NCI-H446 (cell line): Measurements from ENCODE around the gene PAOX.
"Not testable (repeated sequence)": the region's sequence is repeated elsewhere in the genome, so short reads cannot be mapped to it uniquely, and the experiment has no call there.

Experiments used
- DNase-seq, 2 experiments: peaks; one replicate each; lab custom pipeline; 2025; lab: John Stamatoyannopoulos, UW

The PAOX gene

DNA sequence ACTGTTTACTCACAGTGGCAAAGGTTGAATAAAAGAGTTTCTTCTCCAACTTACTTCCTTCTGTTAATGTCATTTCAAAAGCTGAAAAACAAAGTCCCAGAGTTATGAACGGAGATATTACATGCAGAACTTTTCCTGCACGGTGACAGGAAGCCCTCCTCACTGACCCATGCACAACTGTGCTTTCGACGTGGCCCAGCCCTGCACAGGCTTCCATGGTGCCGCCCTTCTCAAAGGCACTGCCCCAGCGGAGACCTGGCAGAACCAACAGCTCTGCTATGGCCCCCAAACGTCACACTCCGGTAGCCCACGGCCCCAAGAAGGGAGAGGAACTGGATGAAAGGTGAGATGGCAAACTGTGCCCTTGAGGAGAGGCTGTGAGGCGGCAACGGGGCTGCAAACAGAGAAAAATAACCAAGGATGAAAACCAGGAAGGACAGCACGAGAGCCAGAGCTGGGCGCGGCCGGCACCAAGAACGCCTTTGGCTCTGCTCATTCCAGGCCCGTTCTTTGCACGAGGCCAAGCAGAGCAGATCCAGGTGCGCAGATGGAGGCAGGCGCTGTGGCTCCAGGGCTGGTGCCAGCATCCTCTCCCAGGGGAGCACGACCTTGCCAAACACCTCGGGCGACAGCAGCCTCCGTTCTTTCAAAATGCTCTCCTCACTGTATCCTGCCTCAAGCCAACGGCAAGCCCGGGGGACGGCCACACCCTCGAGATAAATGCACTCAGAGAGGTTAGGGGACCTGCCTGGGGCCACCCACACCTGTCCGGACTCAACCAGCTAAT lies 14.2 kb upstream of the PAOX start:
- DNase-seq = peak in 1 of 2 experiments; percentile 7

DNA sequence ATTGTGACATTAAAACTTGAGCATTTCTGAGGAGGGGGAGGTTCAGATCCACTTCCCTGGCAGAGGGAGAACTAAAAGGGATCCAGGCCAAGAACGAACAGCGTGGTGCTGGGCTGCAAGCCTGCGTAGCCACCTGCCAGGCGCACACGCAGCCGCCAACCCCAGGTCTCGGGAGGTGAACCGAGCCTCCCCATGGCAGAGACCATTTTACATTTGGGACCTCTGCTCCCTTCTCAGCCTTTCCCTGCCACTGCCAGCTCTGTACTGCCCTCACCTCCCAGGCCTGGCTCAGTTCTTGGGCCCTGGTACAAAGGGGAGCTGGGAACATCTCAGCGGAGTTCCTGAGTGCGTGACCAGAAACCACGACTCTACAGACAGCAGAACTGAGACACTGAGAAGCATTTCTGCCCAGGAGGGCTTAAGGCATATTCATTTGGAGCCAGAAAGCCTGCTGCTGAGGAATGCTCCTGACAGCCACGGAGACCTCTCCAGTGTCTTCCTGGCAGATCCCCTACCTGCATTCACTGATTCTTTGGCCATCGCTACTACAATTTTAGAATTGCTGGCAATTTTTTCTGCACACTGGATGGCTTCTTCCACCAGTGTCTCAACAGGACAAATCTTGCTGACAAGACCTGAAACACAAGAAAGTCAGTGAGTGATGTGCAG lies 13.5 kb upstream of the PAOX start:
- DNase-seq = peak in 1 of 2 experiments; percentile 20

DNA sequence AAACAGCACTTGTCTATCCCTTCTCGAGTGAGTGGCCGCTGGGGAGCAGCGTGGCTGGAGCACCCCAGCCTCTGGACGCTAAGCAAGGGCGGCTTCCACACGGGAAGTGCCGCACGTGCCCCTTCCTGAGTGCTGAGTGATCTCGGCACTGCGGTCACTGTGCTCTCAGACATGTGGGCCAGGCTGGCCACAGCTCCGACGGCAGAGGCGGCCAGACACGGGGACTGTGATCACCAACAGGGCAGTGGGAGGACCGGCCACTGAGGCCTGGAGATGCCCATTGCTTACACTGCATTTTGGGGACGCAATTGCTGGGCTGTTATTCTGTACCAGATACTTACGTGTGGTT lies 13.0 kb upstream of the PAOX start:
- no peak for DNase-seq

DNA sequence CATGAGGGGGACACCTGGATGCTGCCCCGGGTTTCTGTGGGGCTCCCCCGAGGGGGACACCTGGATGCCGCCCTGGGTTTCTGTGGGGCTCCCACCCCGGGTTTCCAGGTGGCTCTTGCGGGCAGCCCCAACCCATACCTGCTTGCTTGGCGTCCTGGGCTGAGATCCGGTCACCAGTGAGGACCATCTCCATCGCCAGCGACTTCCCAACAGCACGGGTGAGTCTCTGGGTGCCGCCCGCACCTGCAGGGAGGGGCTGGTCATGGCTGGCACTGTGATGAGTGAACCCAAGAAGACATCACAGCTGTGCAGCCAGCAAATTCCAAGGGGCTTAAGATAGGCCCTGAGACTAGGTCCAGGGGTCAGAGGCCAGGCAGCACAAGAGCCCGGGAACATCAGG lies 12.3 kb upstream of the PAOX start:
- no peak for DNase-seq

DNA sequence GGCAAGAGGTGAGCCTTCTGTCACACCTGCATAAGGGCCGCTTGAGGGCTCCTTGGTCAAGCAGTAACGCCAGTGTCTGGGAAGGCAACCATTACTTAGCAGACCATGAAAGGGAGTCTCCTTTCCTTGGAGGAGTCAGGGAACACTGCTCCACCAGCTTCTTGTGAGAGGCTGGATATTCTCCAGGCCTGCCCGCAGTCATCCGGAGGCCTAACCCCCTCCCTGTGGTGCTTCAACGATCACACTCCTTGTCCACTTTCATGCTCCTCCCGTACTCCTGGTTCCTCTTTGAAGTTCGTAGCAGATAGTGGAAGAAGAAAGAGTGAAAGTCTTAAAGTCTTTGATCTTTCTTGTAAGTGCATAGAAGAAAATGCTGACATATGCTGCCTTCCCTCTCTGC lies 11.6 kb upstream of the PAOX start:
- not testable (repeated sequence) for DNase-seq

DNA sequence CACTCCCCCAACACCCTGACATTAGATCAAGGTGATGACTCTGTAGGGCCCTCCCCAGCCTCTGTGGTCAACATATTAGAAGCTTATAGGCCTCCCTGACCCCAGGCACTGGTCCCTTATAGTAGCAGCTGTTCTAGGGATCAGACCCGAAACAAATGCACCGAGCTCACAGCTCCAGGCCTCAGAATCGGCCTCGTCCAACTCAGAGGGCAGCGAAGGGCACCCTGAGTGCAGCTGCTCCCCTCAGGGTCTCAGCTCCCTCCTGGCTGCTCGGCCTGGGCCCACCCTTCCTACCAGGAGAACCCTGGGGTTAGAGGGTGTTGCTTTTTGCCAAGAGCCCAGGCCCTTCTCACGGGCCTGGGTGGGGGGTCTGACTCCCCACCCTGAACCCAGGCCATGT lies 10.9 kb upstream of the PAOX start:
- DNase-seq = no peak

DNA sequence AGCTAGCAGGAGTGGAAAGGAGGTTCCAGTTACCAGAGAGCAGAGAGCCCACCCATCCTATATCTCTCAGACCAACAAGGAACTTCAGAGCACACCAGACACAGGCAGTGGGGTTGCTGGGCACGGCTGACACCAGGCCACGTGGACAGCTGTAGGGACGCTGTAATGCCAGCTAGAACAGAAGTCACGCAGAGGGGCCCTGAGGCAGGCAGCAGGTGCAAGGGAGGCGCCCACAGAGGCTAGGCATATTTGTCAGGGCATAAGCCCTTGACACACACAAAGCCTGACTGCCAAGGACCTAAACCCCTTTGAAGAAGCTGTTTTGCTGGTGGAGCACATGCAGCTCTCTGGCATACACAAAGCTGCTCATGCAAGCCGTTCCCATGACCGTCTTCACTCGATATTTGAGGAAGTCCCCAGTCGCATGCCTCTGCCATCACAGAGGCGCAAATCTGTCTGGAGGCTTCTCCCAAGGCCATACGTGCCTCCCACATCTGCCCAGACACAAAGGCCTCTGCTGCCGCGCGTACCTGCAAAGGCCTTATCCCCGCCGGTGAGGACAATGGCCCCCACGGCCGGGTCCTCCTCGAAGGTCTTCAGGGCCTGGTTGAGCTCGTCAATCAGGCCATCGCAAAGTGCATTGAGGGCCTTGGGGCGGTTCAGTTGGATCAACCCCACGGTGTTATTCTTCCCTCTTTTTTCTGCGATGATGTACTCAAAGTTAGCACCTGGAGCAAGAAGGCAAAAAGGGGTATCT lies 8.9 kb upstream of the PAOX start:
- no peak for DNase-seq

DNA sequence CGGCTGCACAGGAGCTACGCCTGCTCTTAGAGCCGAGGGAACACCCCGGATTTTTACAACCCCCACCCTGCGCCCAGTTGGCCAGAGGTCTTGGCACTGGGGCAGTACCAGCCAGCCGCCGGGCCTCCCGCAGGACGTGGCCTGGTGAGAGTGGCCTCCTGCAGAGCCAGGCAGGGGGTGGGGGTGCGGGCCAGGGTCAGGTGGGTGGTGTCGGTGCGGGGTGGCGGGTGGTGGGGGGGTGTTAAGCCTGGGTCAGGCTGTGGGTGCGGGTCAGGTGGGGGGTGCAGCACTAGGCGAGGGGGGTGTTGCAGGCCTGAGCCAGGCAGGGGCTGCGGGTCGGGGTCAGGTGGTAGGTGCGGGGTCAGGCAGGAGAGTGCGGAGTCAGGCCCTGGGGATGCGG lies 6.6 kb upstream of the PAOX start:
- DNase-seq = no peak

DNA sequence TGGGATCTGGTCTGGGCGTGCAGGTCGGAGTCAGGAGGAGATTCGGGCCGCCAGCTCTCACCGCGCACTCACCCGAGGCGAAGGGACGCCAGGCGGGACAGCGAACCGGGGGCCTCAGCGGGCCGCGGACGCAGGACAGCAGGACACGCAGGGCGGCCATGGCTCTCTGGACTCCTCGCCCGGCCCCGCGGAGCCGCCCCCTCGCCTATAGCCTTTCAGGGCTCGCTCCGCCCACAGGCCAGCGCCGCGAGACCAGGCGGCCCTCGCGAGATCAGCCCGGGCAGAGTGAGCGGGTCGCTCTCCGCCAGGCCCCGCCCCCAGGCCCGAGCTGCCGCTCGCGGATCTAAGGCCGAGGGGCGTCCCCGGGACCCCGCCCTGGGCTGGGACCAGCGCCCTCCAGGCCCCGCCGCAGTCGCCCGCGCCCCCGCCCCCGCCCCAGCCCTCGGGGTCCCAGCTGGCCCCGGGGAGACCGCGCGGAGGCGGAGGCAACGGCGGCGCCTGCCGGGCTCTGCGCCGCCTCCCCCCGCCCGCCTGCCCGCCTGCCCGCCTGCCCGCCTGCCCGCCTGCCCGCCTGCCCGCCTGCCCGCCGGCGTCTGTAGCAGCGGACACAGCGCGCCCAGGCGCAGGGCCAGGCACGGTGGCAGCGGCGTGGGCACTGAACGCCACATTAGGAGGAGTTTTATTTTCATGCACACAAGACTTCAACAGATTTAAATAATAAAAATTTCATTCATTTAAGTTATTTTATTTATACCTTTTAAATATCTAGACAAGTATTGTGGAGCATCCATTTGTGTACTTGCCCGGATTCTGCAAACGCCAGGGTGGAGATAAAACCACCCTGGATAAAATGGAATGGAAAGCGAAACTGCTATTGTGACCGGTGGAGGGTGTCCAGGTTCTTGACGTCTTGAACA lies 5.6 kb upstream of the PAOX start, which contains the start of gene ECHS1:
Gene ECHS1 (minus strand): TSS at position 181 of the 917 bp plus-strand sequence. CDS start 21 bp downstream, at position 160.
- peak; percentile 44 to 86 for DNase-seq

DNA sequence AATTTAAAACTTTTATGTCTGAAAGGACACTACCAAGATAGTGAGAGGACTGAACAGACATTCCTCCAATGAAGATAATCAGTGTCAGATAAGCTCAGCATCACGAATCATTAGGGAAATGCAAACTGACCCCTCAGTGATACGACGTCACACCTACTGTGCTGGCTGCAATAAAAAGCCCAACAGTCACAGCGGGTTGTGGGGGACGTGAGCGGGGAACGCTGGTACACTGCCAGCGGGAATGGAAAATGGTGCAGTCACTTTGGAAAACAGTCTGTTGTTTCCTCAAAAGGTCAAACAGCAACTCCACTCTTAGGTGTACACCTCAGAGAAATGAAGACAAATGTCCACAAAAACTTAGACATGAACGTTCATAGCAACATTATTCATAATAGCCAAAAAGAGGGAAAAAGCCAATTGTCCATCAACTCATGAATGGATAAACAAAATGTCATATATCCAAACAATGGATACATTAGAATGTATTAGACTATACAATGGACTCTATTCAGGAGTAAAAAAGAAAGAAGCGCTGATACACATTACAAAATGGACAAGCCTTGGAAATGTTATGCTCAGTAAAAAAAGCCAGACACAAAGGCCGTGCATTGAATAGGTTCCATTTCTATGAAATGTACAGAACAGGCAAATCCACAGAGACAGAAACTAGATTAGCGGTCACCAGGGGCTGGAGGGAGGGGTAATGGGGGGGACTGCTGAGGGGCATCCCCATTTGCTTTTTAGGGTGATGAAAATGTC lies 3.5 kb upstream of the PAOX start:
- no peak for DNase-seq

DNA sequence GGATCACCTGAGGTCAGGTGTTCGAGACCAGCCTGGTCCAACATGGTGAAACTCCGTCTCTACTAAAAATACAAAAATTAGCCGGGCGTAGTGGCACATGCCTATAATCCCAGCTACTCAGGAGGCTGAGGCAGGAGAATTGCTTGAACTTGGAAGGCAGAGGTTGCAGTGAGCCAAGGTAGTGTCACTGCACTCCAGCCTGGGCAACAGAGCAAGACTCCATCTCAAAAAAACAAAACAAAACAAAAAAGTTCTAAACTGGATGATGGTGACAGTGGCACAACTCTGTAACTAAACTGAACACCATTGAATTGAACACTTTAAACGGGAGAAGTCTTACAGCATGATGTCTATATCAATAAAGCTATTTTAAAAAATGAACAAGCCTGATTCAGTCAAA lies 2.9 kb upstream of the PAOX start:
- not testable (repeated sequence) for DNase-seq

DNA sequence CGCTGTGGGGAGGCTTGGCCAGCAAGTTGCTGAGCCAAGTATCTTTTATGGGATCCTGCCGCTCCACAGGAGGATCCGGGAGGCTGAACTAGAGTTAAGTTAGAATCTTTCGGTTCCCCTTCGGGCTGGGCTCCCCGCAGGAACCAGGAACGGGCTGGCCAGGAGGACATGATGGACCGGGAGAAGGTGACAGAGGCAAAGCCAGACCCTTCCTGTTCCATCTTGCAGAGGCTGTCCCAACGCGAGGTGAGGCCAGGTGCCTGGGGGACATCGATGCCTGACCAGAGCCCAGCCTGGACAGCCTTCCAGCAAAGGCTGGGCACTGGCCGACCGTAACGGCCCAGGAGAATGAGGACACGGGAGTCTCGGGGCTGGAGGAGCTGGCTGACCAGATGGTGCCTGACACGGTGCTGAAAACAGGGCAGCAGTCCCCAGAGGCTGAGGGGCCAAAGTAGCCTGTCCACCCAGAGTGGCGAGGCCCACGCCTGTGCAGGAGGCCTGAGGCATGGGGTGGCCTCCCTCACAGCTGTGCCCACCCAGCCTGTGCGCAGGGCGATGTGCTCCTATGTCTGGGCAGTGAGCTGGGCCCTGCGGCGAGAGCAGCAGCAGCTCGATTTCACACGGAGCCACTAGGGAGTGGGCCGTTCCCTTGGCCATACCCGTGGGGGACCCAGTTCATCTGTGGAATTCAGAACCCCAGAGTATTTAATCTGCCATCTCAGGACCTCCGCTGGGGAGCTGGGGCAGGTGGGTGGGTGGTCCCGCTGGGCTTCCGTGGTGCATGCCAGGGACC lies 1.8 kb upstream of the PAOX start:
- DNase-seq = no peak

DNA sequence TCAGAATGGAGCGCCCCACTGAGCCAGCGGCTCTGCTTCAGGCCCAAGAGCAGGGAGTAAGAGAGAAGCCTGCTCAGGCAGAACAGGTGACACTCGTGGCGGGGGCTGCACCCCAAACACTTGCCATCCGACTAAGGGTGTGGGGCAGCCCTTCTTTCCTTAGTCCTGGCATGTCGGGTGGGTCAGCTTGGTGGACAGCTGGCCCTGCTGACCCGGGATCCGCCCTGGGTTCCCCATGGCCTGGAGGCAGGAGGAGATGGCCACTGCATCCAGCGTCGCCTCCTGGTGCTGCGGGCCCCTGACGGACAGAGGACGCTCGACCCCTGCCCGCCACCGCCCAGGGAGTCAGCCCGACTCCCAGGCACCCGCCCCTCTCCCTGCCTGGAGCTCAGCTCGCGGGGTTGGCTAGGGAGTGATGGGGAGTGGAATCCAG lies 1.2 kb upstream of the PAOX start:
- DNase-seq = no peak

DNA sequence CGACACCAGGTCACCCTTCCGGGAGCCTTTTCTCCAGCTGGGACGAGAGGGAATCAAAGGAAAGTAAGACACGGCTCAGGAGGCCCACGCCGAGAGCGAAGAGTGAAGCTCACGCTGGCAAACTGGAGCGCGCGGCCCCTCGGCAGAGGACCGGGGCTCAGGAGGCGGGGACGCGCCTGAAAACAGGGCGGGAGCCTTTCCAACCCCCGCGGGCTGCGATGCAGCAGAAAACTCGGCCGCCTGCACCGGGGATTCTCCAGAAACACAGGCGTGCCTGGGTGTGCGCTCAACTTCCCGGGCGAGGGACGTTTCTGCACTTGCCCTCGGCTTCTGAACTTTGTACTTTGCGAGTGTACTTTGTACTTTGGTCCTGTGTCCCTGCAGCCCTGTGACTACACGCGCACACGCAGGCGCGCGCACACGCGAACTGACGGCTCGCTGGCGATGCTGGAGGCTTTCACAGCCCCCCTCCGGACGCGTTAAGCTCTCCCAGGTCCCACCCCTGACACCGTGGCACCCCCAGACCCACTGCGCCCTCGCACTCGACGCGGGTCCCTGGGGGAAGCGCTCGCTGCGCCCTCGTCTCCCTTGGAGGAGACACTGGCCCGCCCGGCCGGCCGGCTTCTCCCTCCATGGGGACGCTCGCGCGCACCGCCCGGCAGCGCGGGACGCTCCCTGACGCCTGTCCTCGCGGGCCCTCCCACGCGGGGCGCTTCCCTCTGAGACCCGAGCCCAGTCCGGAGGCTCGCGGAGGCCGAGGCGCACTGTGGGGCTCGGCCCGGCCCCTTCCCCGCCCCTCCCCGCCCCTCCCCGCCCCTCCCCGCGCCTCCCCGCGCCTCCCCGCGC lies 588 bp upstream of the PAOX start:
- peak in 1 of 2 experiments; percentile 30 for DNase-seq

DNA sequence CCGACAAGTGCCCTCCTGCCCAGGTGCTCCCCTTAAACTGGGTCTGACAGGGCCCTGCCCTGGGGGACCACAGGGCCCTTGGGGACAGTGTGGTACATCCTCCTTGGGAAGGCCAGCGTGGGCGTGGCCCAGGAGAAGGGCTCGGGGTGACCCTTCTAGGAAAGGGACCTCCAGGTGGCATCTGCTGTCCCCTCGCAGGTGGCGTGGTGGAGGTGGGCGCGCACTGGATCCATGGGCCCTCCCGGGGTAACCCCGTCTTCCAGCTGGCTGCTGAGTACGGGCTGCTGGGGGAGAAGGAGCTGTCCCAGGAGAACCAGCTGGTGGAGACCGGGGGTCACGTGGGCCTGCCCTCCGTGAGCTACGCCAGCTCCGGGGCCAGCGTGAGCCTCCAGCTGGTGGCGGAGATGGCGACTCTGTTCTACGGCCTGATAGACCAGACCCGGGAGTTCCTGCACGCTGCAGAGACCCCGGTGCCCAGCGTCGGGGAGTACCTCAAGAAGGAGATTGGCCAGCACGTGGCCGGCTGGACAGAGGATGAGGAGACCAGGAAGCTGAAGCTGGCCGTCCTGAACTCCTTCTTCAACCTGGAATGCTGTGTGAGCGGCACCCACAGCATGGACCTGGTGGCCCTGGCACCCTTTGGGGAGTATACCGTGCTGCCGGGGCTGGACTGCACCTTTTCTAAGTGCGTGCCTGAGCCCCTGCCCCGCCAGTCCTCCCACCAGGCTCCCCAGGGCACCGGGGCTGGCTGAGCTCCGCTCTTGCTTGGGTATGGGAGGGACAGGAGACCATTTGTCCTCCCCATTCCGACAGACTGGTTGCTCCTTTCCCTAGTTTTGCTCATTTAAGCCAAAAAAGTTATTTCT lies 972 bp downstream of the PAOX start:
- no peak for DNase-seq

DNA sequence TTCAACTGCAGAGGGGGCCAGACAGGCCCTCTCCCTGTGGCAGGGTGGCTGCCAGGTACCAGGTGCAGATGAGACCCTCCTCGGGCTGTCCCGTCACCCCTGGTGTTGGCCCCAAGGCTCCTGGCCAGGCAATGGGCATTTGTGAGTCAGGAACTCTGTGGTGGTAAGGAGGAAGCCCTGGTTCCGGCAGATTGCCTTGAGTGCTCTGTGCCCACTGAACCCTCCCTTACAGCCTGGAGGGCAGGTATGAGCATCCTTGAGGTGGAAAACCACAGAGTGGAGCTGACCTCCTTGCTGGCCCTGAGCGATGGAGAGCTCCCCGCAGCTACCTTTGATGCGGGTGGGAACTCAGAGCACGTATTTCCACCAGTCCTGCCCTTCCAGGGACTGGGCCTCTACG lies 2.0 kb downstream of the PAOX start:
- no peak for DNase-seq

DNA sequence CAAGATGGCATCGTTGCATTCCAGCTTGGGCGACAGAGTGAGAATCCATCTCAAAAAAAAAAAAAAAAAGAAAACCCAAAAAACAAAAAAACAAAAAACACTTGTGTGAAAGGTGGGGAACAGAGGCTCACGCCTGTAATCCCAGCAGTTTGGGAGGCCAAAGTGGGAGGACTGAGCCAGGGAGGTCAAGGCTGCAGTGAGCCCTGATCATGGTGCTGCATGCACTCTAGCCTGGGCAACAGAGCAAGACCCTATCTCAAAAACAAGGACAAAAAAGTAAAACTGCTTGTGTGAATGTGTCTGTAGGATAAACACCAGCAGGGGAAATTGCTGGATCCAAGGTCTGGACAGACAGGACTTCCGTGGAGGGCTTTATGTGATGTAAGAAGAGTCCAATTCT lies 4.5 kb downstream of the PAOX start:
- DNase-seq = no peak

DNA sequence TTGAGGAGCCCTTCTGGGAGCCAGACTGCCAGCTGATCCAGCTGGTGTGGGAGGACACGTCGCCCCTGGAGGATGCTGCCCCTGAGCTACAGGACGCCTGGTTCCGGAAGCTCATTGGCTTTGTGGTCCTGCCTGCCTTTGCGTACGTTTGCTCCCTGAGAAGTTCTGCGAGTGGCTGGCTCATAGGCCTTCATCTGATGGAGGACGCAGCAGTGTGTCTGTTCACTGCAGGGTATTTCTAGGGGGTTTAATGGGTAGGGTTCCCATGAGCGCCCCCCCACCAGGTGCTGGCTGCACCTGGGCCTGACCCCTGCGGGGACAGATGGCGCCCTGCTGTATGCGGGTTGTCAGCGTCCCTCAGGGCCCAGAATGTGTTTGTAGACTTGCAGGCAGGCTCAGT lies 5.0 kb downstream of the PAOX start:
- no peak for DNase-seq
